K562 (cell line): Measurements from ENCODE around the gene CHAD. TPM values are rescaled to one million over a fixed set of nuclear protein-coding genes. Genes with fewer than 3 reads are reported as not detected.

ENCODE experiments used
- BMI1 ChIP-seq: fragments of 150-350 bp; IDR thresholded peaks from 2 replicates; pipeline ENCODE4 v1.6.1; 2014; ENCODE audit warnings: low read length
- BRD9 ChIP-seq: fragments of 450-650 bp; IDR thresholded peaks from 2 replicates; pipeline ENCODE4 v1.6.1; 2018; ENCODE audit warnings: low read depth; ENCODE audit not compliant: partially characterized antibody
- CBFA2T2 ChIP-seq: fragments of 450-650 bp; conservative IDR thresholded peaks from 2 replicates; pipeline ENCODE4 v1.6.1; 2017; ENCODE audit warnings: mild to moderate bottlenecking
- CCNT2 ChIP-seq: IDR thresholded peaks from 2 replicates; pipeline ENCODE4 v1.6.1; 2011; ENCODE audit warnings: borderline replicate concordance, low read depth, mild to moderate bottlenecking, moderate library complexity, mixed read lengths, low read length; ENCODE audit not compliant: insufficient read length; ENCODE audit errors: extremely low read depth
- DDX20 ChIP-seq: fragments of 450-650 bp; IDR thresholded peaks from 2 replicates; pipeline ENCODE4 v1.6.1; 2016; ENCODE audit warnings: missing genetic modification characterization, low read depth, mild to moderate bottlenecking, missing compliant biosample characterization, moderate library complexity
- MAFF ChIP-seq: IDR thresholded peaks from 2 replicates; pipeline ENCODE4 v1.6.1; 2012; ENCODE audit warnings: low read length, improper control_type of control experiment
- MTA1 ChIP-seq: fragments of 450-650 bp; IDR thresholded peaks from 2 replicates; pipeline ENCODE4 v1.6.1; 2017; ENCODE audit warnings: borderline replicate concordance
- NRF1 ChIP-seq, 2 experiments: fragments of 450-650 bp; IDR thresholded peaks in 1 of 2; conservative IDR thresholded peaks in 1 of 2; 2 replicates each; pipeline ENCODE4 v1.6.1; 2014; ENCODE audit warnings: mild to moderate bottlenecking in 2 of 2
- PURB ChIP-seq: sonication (generic); formaldehyde crosslinking; IDR thresholded peaks from 2 replicates; pipeline ENCODE4 v1.9.0; 2021; ENCODE audit warnings: low read depth, mild to moderate bottlenecking, missing genetic modification reagents
- SMARCB1 ChIP-seq: IDR thresholded peaks from 2 replicates; pipeline ENCODE4 v1.6.1; 2011; ENCODE audit warnings: improper control_type of control experiment, low read depth; ENCODE audit not compliant: insufficient read length
- SOX6 ChIP-seq: fragments of 450-650 bp; IDR thresholded peaks from 2 replicates; pipeline ENCODE4 v1.6.1; 2014; ENCODE audit warnings: mild to moderate bottlenecking
- USF2 ChIP-seq: sonication (generic); formaldehyde crosslinking; IDR thresholded peaks from 2 replicates; pipeline ENCODE4 v1.5.0; 2020; ENCODE audit warnings: missing genetic modification reagents
- ZC3H11A ChIP-seq: IDR thresholded peaks from 2 replicates; pipeline ENCODE4 v1.6.1; 2012; ENCODE audit warnings: low read depth, low read length, improper control_type of control experiment
- ZNF561 ChIP-seq: fragments of 450-650 bp; formaldehyde crosslinking; conservative IDR thresholded peaks from 2 replicates; pipeline ENCODE4 v1.4.0; 2020; ENCODE audit warnings: mild to moderate bottlenecking, moderate library complexity
- ZNF583 ChIP-seq: fragments of 250-450 bp; sonication (Bioruptor Pico); IDR thresholded peaks from 2 replicates; pipeline ENCODE4 v1.4.0; 2020
- ZSCAN29 ChIP-seq: fragments of 450-650 bp; IDR thresholded peaks from 2 replicates; pipeline ENCODE4 v1.6.1; 2017
- polyA plus RNA-seq, 8 experiments: library from polyadenylated mRNA; depleted of rRNA in 4 of 8; stranded (reverse) in 5 of 8; unstranded in 3 of 8; fragments of >200 nt; fragmentation: Nextera tagmentation in 2 of 8; fragmentation: Illumina TruSeq in 1 of 8; extraction: Ambion mirVana in 2 of 8; extraction: Trizol in 1 of 8; gene quantifications; 2 replicates each; pipeline versions ENCODE4 v1.2.1 to v1.2.3, GENCODE V29; 2011 to 2014; ENCODE audit warnings: inconsistent platforms in 1 of 8, missing spikeins in 1 of 8
- total RNA-seq, 7 experiments: library from RNA; depleted of rRNA in 6 of 7; stranded (reverse); fragments of >200 nt in 6 of 7; fragmentation: Illumina TruSeq in 2 of 7; extraction: Trizol in 2 of 7; gene quantifications; 2 replicates each; pipeline versions ENCODE4 v1.2.1 to v1.2.3, GENCODE V29; 2011 to 2021; ENCODE audit warnings: low replicate concordance in 1 of 7
- TF ChIP-seq, protein P1 (sequence below): fragments of 250-450 bp; sonication (Bioruptor Pico); IDR thresholded peaks from 2 replicates; pipeline ENCODE4 v1.8.0; 2021; ENCODE audit warnings: mild to moderate bottlenecking, moderate library complexity
- TF ChIP-seq, protein P2 (sequence below): fragments of 450-650 bp; formaldehyde crosslinking; IDR thresholded peaks from 2 replicates; pipeline ENCODE4 v1.4.0; 2020; ENCODE audit warnings: mild to moderate bottlenecking, moderate library complexity
- TF ChIP-seq, protein P3 (sequence below), 2 experiments: fragments of 450-650 bp; formaldehyde crosslinking in 1 of 2; IDR thresholded peaks; 2 replicates each; pipeline versions ENCODE4 v1.4.0 to v1.6.1; 2014 to 2020; ENCODE audit warnings: mild to moderate bottlenecking in 2 of 2, borderline replicate concordance in 1 of 2, low read depth in 1 of 2

CHAD gene
- total and polyA plus RNA-seq, 9 of the 15 experiments (the other 6 are each of a cell fraction or from before 2014, with no cell fraction given), result not detected

GRCh38 chr17:50448643-50449042, 20.0 kb downstream of the CHAD start (continued):
- TF ChIP-seq ZNF583 (peak; percentile 90), SOX6 (no peak), DDX20 (tag) (peak; percentile 86), MTA1 (no peak), ZC3H11A (no peak), ZNF561 (CRISPR knock-in tag) (no peak), BMI1 (no peak), ZSCAN29 (no peak), NRF1 (conservative IDR thresholded peaks at IDR 0.05 in 1 of 2, IDR thresholded peaks at IDR 0.05 in 1 of 2) (no peak), PURB (no peak), MAFF (no peak), SMARCB1 (no peak), BRD9 (no peak), CBFA2T2 (no peak), USF2 (CRISPR knock-in tag) (no peak), CCNT2 (no peak)
- TF ChIP-seq, protein P1, sequence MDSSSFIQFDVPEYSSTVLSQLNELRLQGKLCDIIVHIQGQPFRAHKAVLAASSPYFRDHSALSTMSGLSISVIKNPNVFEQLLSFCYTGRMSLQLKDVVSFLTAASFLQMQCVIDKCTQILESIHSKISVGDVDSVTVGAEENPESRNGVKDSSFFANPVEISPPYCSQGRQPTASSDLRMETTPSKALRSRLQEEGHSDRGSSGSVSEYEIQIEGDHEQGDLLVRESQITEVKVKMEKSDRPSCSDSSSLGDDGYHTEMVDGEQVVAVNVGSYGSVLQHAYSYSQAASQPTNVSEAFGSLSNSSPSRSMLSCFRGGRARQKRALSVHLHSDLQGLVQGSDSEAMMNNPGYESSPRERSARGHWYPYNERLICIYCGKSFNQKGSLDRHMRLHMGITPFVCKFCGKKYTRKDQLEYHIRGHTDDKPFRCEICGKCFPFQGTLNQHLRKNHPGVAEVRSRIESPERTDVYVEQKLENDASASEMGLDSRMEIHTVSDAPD (CRISPR knock-in tag), result 0 out of 2 replicates have a peak, but pooled peaks have one; percentile 12
- TF ChIP-seq, protein P2, sequence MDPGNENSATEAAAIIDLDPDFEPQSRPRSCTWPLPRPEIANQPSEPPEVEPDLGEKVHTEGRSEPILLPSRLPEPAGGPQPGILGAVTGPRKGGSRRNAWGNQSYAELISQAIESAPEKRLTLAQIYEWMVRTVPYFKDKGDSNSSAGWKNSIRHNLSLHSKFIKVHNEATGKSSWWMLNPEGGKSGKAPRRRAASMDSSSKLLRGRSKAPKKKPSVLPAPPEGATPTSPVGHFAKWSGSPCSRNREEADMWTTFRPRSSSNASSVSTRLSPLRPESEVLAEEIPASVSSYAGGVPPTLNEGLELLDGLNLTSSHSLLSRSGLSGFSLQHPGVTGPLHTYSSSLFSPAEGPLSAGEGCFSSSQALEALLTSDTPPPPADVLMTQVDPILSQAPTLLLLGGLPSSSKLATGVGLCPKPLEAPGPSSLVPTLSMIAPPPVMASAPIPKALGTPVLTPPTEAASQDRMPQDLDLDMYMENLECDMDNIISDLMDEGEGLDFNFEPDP, result no peak
- TF ChIP-seq, protein P3, sequence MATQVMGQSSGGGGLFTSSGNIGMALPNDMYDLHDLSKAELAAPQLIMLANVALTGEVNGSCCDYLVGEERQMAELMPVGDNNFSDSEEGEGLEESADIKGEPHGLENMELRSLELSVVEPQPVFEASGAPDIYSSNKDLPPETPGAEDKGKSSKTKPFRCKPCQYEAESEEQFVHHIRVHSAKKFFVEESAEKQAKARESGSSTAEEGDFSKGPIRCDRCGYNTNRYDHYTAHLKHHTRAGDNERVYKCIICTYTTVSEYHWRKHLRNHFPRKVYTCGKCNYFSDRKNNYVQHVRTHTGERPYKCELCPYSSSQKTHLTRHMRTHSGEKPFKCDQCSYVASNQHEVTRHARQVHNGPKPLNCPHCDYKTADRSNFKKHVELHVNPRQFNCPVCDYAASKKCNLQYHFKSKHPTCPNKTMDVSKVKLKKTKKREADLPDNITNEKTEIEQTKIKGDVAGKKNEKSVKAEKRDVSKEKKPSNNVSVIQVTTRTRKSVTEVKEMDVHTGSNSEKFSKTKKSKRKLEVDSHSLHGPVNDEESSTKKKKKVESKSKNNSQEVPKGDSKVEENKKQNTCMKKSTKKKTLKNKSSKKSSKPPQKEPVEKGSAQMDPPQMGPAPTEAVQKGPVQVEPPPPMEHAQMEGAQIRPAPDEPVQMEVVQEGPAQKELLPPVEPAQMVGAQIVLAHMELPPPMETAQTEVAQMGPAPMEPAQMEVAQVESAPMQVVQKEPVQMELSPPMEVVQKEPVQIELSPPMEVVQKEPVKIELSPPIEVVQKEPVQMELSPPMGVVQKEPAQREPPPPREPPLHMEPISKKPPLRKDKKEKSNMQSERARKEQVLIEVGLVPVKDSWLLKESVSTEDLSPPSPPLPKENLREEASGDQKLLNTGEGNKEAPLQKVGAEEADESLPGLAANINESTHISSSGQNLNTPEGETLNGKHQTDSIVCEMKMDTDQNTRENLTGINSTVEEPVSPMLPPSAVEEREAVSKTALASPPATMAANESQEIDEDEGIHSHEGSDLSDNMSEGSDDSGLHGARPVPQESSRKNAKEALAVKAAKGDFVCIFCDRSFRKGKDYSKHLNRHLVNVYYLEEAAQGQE (IDR thresholded peaks at IDR 0.05; ENCODE audit: borderline replicate concordance), result no peak
- TF ChIP-seq, protein P3 (CRISPR knock-in tag; IDR thresholded peaks at IDR 0.05; ENCODE audit: low read depth), result no peak
